K562 (cell line): ENCODE results near the gene SERPINB12.

Experiments used
- CEBPB ChIP-seq: fragments of 450-650 bp; IDR thresholded peaks from 2 replicates; pipeline ENCODE4 v1.6.1; 2016; ENCODE audit warnings: missing genetic modification characterization, missing compliant biosample characterization
- HNRNPL ChIP-seq: fragments of 200-400 bp; formaldehyde crosslinking; IDR thresholded peaks from 2 replicates; pipeline ENCODE4 v1.6.1; 2017; ENCODE audit warnings: low read depth, mild to moderate bottlenecking, low read length
- NEUROD1 ChIP-seq: fragments of 150-350 bp; IDR thresholded peaks from 2 replicates; pipeline ENCODE4 v1.6.1; 2014; ENCODE audit warnings: borderline replicate concordance, low read length, low read depth; ENCODE audit not compliant: partially characterized antibody
- PCBP2 ChIP-seq: fragments of 200-400 bp; formaldehyde crosslinking; IDR thresholded peaks from 2 replicates; pipeline ENCODE4 v1.6.1; 2018; ENCODE audit warnings: low read length, low read depth, mild to moderate bottlenecking, moderate library complexity; ENCODE audit not compliant: poor library complexity, severe bottlenecking
- POLR2A ChIP-seq: fragments of 450-650 bp; conservative IDR thresholded peaks from 2 replicates; pipeline ENCODE4 v1.6.1; 2016
- RAD21 ChIP-seq, 2 experiments: fragments of 250-450 bp in 1 of 2; fragments of 450-650 bp in 1 of 2; sonication (Bioruptor Pico) in 1 of 2; formaldehyde crosslinking in 1 of 2; IDR thresholded peaks in 1 of 2; conservative IDR thresholded peaks in 1 of 2; 2 replicates each; pipeline versions ENCODE4 v1.4.0 to v1.8.0; 2020 to 2022; ENCODE audit warnings: mild to moderate bottlenecking in 2 of 2, moderate library complexity in 1 of 2
- RBM39 ChIP-seq: fragments of 200-400 bp; formaldehyde crosslinking; optimal IDR thresholded peaks from 2 replicates; pipeline ENCODE3; 2018; ENCODE audit warnings: low read depth, low read length
- SIN3A ChIP-seq, 2 experiments: fragments of 150-350 bp in 1 of 2; IDR thresholded peaks; 2 replicates each; pipeline ENCODE4 v1.6.1; 2011 to 2016; ENCODE audit warnings: borderline replicate concordance in 2 of 2, low read depth in 2 of 2, low read length in 2 of 2, mild to moderate bottlenecking in 2 of 2, moderate library complexity in 2 of 2; ENCODE audit not compliant: control insufficient read depth in 1 of 2
- ZNF431 ChIP-seq: sonication (generic); formaldehyde crosslinking; IDR thresholded peaks from 2 replicates; pipeline ENCODE4 v1.8.0; 2022; ENCODE audit warnings: mild to moderate bottlenecking, missing genetic modification reagents
- ZNF584 ChIP-seq: fragments of 200-800 bp; sonication (Bioruptor generic); IDR thresholded peaks from 2 replicates; pipeline ENCODE4 v1.6.1; 2016; ENCODE audit warnings: low read depth, mild to moderate bottlenecking, missing genetic modification characterization, missing compliant biosample characterization
- TF ChIP-seq, protein P1 (sequence below), 2 experiments: fragments of 450-650 bp in 1 of 2; sonication (generic) in 1 of 2; formaldehyde crosslinking in 1 of 2; IDR thresholded peaks in 1 of 2; conservative IDR thresholded peaks in 1 of 2; 2 replicates each; pipeline versions ENCODE4 v1.6.1 to v1.8.1; 2016 to 2023; ENCODE audit warnings: mild to moderate bottlenecking in 2 of 2, moderate library complexity in 2 of 2, inconsistent platforms in 1 of 2, missing genetic modification reagents in 1 of 2
- TF ChIP-seq, protein P2 (sequence below), 3 experiments: IDR thresholded peaks in 2 of 3; conservative IDR thresholded peaks in 1 of 3; 2 replicates each; pipeline ENCODE4 v1.5.1; 2011 to 2012; ENCODE audit warnings: low read length in 3 of 3, mild to moderate bottlenecking in 3 of 3, control low read depth in 2 of 3, improper control_type of control experiment in 1 of 3, inconsistent platforms in 1 of 3, low read depth in 1 of 3, mixed read lengths in 1 of 3, moderate library complexity in 1 of 3; ENCODE audit not compliant: insufficient read depth in 2 of 3
- TF ChIP-seq, protein P3 (sequence below): fragments of 450-650 bp; IDR thresholded peaks from 2 replicates; pipeline ENCODE4 v1.6.1; 2018; ENCODE audit warnings: mild to moderate bottlenecking, low read depth; ENCODE audit not compliant: partially characterized antibody

DNA sequence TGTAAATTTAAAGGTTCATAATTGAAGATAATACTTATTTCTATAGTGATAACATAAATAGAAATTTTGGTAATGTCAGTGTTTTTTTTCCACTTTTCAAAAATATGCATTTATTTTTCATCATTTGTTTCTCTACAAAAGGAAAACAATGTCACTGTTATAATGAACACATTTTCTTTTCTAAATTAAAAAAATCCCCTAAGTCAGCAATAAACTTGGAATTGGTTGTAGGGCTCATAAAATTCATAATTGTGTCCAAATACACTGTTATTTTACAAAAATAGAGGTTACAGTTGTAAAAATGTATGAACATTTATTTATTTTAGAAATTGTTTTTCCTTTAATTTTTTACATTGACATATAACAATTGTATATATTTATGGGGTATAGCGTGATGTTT lies 26.4 kb upstream of the SERPINB12 start:
- TF ChIP-seq RAD21 (CRISPR knock-in tag; conservative IDR thresholded peaks at IDR 0.05 in 1 of 2, IDR thresholded peaks at IDR 0.05 in 1 of 2), result no peak
- TF ChIP-seq SIN3A (IDR thresholded peaks at IDR 0.05; ENCODE audit: borderline replicate concordance in 2 of 2, control insufficient read depth in 1 of 2, low read depth in 2 of 2, low read length in 2 of 2), result no peak
- TF ChIP-seq POLR2A, result no peak
- no peak for TF ChIP-seq ZNF584 (CRISPR knock-in tag)
- TF ChIP-seq HNRNPL, result no peak
- no peak for TF ChIP-seq PCBP2
- TF ChIP-seq CEBPB, result no peak
- no peak for TF ChIP-seq ZNF431 (CRISPR knock-in tag)
- TF ChIP-seq NEUROD1, result no peak
- TF ChIP-seq, protein P1, sequence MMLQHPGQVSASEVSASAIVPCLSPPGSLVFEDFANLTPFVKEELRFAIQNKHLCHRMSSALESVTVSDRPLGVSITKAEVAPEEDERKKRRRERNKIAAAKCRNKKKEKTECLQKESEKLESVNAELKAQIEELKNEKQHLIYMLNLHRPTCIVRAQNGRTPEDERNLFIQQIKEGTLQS (IDR thresholded peaks at IDR 0.05), result no peak
- TF ChIP-seq, protein P1 (CRISPR knock-in tag; conservative IDR thresholded peaks at IDR 0.05), result no peak
- TF ChIP-seq, protein P2, sequence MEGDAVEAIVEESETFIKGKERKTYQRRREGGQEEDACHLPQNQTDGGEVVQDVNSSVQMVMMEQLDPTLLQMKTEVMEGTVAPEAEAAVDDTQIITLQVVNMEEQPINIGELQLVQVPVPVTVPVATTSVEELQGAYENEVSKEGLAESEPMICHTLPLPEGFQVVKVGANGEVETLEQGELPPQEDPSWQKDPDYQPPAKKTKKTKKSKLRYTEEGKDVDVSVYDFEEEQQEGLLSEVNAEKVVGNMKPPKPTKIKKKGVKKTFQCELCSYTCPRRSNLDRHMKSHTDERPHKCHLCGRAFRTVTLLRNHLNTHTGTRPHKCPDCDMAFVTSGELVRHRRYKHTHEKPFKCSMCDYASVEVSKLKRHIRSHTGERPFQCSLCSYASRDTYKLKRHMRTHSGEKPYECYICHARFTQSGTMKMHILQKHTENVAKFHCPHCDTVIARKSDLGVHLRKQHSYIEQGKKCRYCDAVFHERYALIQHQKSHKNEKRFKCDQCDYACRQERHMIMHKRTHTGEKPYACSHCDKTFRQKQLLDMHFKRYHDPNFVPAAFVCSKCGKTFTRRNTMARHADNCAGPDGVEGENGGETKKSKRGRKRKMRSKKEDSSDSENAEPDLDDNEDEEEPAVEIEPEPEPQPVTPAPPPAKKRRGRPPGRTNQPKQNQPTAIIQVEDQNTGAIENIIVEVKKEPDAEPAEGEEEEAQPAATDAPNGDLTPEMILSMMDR (IDR thresholded peaks at IDR 0.05 in 2 of 3, conservative IDR thresholded peaks at IDR 0.05 in 1 of 3; ENCODE audit: insufficient read depth in 2 of 3, low read depth in 1 of 3, low read length in 3 of 3), result no peak
- TF ChIP-seq, protein P3, sequence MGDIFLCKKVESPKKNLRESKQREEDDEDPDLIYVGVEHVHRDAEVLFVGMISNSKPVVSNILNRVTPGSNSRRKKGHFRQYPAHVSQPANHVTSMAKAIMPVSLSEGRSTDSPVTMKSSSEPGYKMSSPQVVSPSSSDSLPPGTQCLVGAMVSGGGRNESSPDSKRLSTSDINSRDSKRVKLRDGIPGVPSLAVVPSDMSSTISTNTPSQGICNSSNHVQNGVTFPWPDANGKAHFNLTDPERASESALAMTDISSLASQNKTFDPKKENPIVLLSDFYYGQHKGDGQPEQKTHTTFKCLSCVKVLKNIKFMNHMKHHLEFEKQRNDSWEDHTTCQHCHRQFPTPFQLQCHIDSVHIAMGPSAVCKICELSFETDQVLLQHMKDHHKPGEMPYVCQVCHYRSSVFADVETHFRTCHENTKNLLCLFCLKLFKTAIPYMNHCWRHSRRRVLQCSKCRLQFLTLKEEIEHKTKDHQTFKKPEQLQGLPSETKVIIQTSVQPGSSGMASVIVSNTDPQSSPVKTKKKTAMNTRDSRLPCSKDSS, result no peak
- no peak for TF ChIP-seq RBM39
